HepG2 (cell line): ENCODE data around the gene TNFSF15. TPM values are rescaled to one million over a fixed set of nuclear protein-coding genes. Genes with fewer than 3 reads are reported as not detected.

Experiments
- CBX5 ChIP-seq: sonication (generic); formaldehyde crosslinking; IDR thresholded peaks from 2 replicates; pipeline ENCODE4 v1.4.0; 2020; ENCODE audit warnings: missing genetic modification reagents, borderline replicate concordance
- CSRNP2 ChIP-seq: sonication (generic); formaldehyde crosslinking; conservative IDR thresholded peaks from 2 replicates; pipeline ENCODE4 v1.8.0; 2022; ENCODE audit warnings: low read depth, missing genetic modification reagents
- DMAP1 ChIP-seq: IDR thresholded peaks from 2 replicates; pipeline ENCODE4 v1.6.1; 2016
- ESRRA ChIP-seq: sonication (generic); formaldehyde crosslinking; IDR thresholded peaks from 2 replicates; pipeline ENCODE4 v1.5.1; 2020; ENCODE audit warnings: mild to moderate bottlenecking, low read depth, missing genetic modification reagents
- ETS1 ChIP-seq: sonication (generic); formaldehyde crosslinking; IDR thresholded peaks from 2 replicates; pipeline ENCODE4 v1.4.0; 2020; ENCODE audit warnings: missing genetic modification reagents
- FOSL2 ChIP-seq: sonication (generic); formaldehyde crosslinking; IDR thresholded peaks from 2 replicates; pipeline ENCODE4 v1.4.0; 2020; ENCODE audit warnings: missing genetic modification reagents
- FOXK1 ChIP-seq: sonication (generic); formaldehyde crosslinking; IDR thresholded peaks from 2 replicates; pipeline ENCODE4 v1.4.0; 2020; ENCODE audit warnings: low read depth, missing genetic modification reagents, borderline replicate concordance
- GATAD2A ChIP-seq: IDR thresholded peaks from 2 replicates; pipeline ENCODE4 v1.6.1; 2016
- HNRNPUL1 ChIP-seq: fragments of 200-400 bp; formaldehyde crosslinking; IDR thresholded peaks from 2 replicates; pipeline ENCODE4 v1.6.1; 2017; ENCODE audit warnings: low read depth, mild to moderate bottlenecking, low read length, moderate library complexity
- ISL2 ChIP-seq: sonication (generic); formaldehyde crosslinking; IDR thresholded peaks from 2 replicates; pipeline ENCODE4 v1.5.0; 2020; ENCODE audit warnings: missing genetic modification reagents
- MEIS1 ChIP-seq: sonication (generic); formaldehyde crosslinking; IDR thresholded peaks from 2 replicates; pipeline ENCODE4 v1.9.0; 2021; ENCODE audit warnings: mild to moderate bottlenecking, missing genetic modification reagents, moderate library complexity, borderline replicate concordance
- MTA1 ChIP-seq: sonication (generic); formaldehyde crosslinking; IDR thresholded peaks from 2 replicates; pipeline ENCODE4 v1.4.0; 2020; ENCODE audit warnings: missing genetic modification reagents, mild to moderate bottlenecking, borderline replicate concordance
- MXI1 ChIP-seq: IDR thresholded peaks from 3 replicates; pipeline ENCODE4 v1.6.1; 2012; ENCODE audit warnings: low read depth, low read length, inconsistent platforms, borderline replicate concordance
- PBX3 ChIP-seq: sonication (generic); formaldehyde crosslinking; IDR thresholded peaks from 2 replicates; pipeline ENCODE4 v1.8.1; 2023; ENCODE audit warnings: missing genetic modification reagents, inconsistent platforms, borderline replicate concordance
- POGK ChIP-seq: sonication (generic); formaldehyde crosslinking; conservative IDR thresholded peaks from 2 replicates; pipeline ENCODE4 v1.8.0; 2022; ENCODE audit warnings: mild to moderate bottlenecking, moderate library complexity, missing genetic modification reagents
- SMAD9 ChIP-seq: sonication (generic); formaldehyde crosslinking; IDR thresholded peaks from 2 replicates; pipeline ENCODE4 v1.5.1; 2020; ENCODE audit warnings: mild to moderate bottlenecking, missing genetic modification reagents
- SOX6 ChIP-seq, 2 experiments: fragments of 450-650 bp in 1 of 2; sonication (generic) in 1 of 2; formaldehyde crosslinking in 1 of 2; IDR thresholded peaks; 2 replicates each; pipeline versions ENCODE4 v1.4.0 to v1.6.1; 2017 to 2020; ENCODE audit warnings: antibody characterized with exemption in 1 of 2, mild to moderate bottlenecking in 1 of 2, missing genetic modification reagents in 1 of 2
- TERF1 ChIP-seq: sonication (generic); formaldehyde crosslinking; IDR thresholded peaks from 2 replicates; pipeline ENCODE4 v1.8.0; 2022; ENCODE audit warnings: mild to moderate bottlenecking, missing genetic modification reagents, moderate library complexity
- ZNF20 ChIP-seq: sonication (generic); formaldehyde crosslinking; IDR thresholded peaks from 2 replicates; pipeline ENCODE4 v1.4.0; 2020; ENCODE audit warnings: mild to moderate bottlenecking, moderate library complexity, missing genetic modification reagents
- ZNF546 ChIP-seq: sonication (generic); formaldehyde crosslinking; conservative IDR thresholded peaks from 2 replicates; pipeline ENCODE4 v1.8.1; 2023; ENCODE audit warnings: mild to moderate bottlenecking, missing genetic modification reagents
- ZNF558 ChIP-seq: sonication (generic); formaldehyde crosslinking; IDR thresholded peaks from 2 replicates; pipeline ENCODE4 v1.9.0; 2022; ENCODE audit warnings: mild to moderate bottlenecking, missing genetic modification reagents, borderline replicate concordance
- ZNF644 ChIP-seq: IDR thresholded peaks from 2 replicates; pipeline ENCODE4 v1.6.1; 2016; ENCODE audit warnings: low read depth
- polyA plus RNA-seq, 8 experiments: library from polyadenylated mRNA; depleted of rRNA in 3 of 8; stranded (reverse) in 7 of 8; unstranded in 1 of 8; fragments of >200 nt; fragmentation: Illumina TruSeq in 4 of 8; extraction: Trizol in 4 of 8; gene quantifications; 2 replicates each; pipeline versions ENCODE4 v1.2.1 to v1.2.3, GENCODE V29; 2011 to 2016; ENCODE audit warnings: low read depth in 4 of 8, missing spikeins in 1 of 8, mixed read lengths in 1 of 8; ENCODE audit not compliant: insufficient read depth in 1 of 8
- total RNA-seq, 5 experiments: library from RNA; depleted of rRNA; stranded (reverse); fragments of >200 nt; fragmentation: Illumina TruSeq; extraction: Trizol; gene quantifications; 2 replicates each; pipeline ENCODE4 v1.2.3, GENCODE V29; 2016; ENCODE audit warnings: low read depth in 1 of 5

Gene TNFSF15
- total and polyA plus RNA-seq, 2 of the 13 experiments (the other 11 are each of a cell fraction or from before 2014, with no cell fraction given), result 0.02 to 0.03 TPM

- TF ChIP-seq TERF1 (CRISPR knock-in tag) (no peak), ZNF558 (CRISPR knock-in tag) (no peak), ZNF546 (no peak), MXI1 (0 out of 3 replicates have a peak, but pooled peaks have one; percentile 22), MTA1 (CRISPR knock-in tag) (no peak), HNRNPUL1 (no peak), POGK (0 out of 2 replicates have a peak, but pooled peaks have one; percentile 27), CBX5 (CRISPR knock-in tag) (peak; percentile 26; the same call in 1 of the 2 replicates), ETS1 (no peak), ZNF644 (CRISPR knock-in tag) (no peak), SOX6 (IDR thresholded peaks at IDR 0.05) (no peak), SOX6 (CRISPR knock-in tag; IDR thresholded peaks at IDR 0.05) (peak; percentile 35; the same call in 1 of the 2 replicates), ISL2 (no peak), PBX3 (CRISPR knock-in tag) (no peak), SMAD9 (CRISPR knock-in tag) (no peak), MEIS1 (CRISPR knock-in tag) (no peak), FOXK1 (0 out of 2 replicates have a peak, but pooled peaks have one; percentile 21), FOSL2 (CRISPR knock-in tag) (peak; percentile 39), ZNF20 (no peak), ESRRA (CRISPR knock-in tag) (peak; percentile 33; the same call in 1 of the 2 replicates), DMAP1 (CRISPR knock-in tag) (no peak), CSRNP2 (CRISPR knock-in tag) (no peak), GATAD2A (CRISPR knock-in tag) (0 out of 2 replicates have a peak, but pooled peaks have one; percentile 24)
Observed at GRCh38 chr9:114738581-114739316, 67.1 kb downstream of the TNFSF15 start (continued).
